IPS DF 4.7 (cell line): ENCODE measurements around the gene C16orf46.
"Not testable (repeated sequence)": the region's sequence is repeated elsewhere in the genome, so short reads cannot be mapped to it uniquely, and the experiment has no call there.

ENCODE experiments used
- DNase-seq: peaks from one replicate; pipeline ENCODE4 v3.0.0-alpha.2; 2013; ENCODE audit warnings: low spot score; ENCODE audit errors: extremely low read depth

Gene C16orf46

GRCh38 chr16:81077076-81077940 lies at the start of gene C16orf46:
TSS of gene C16orf46 (minus strand) at chr16:81077238. CDS start at chr16:81063955, 13,283 bp downstream.
- peak; percentile 84 for DNase-seq

GRCh38 chr16:81123092-81123852 lies 46.2 kb upstream of the C16orf46 start:
- DNase-seq, result no peak

GRCh38 chr16:81121474-81121990 lies 44.5 kb upstream of the C16orf46 start:
- DNase-seq, result no peak

GRCh38 chr16:81117436-81117835 lies 40.4 kb upstream of the C16orf46 start:
- no peak for DNase-seq

- no peak for DNase-seq
These were observed 39.2 kb upstream of the C16orf46 start for GRCh38 chr16:81116285-81116684.

GRCh38 chr16:81112453-81112852 lies 35.4 kb upstream of the C16orf46 start:
- no peak for DNase-seq

- not testable (repeated sequence) for DNase-seq
These were observed 32.2 kb upstream of the C16orf46 start for GRCh38 chr16:81109274-81109673.

GRCh38 chr16:81107511-81107910 lies 30.5 kb upstream of the C16orf46 start:
- no peak for DNase-seq

- DNase-seq, result no peak
These were observed 29.9 kb upstream of the C16orf46 start for GRCh38 chr16:81106826-81107503.

- no peak for DNase-seq
These were observed 28.9 kb upstream of the C16orf46 start for GRCh38 chr16:81105946-81106345.

- no peak for DNase-seq
These were observed 24.7 kb upstream of the C16orf46 start for GRCh38 chr16:81101702-81102101.

GRCh38 chr16:81099958-81100357 lies 22.9 kb upstream of the C16orf46 start:
- DNase-seq, result no peak

GRCh38 chr16:81097230-81097629 lies 20.2 kb upstream of the C16orf46 start:
- no peak for DNase-seq

- DNase-seq, result no peak
These were observed 19.7 kb upstream of the C16orf46 start for GRCh38 chr16:81096715-81097208.

GRCh38 chr16:81095953-81096714 lies 19.1 kb upstream of the C16orf46 start, which contains the start of gene GCSH:
TSS of gene GCSH (minus strand) at chr16:81096395. CDS start at chr16:81096278, 117 bp downstream.
- peak; percentile 87 for DNase-seq

- DNase-seq, result no peak
These were observed 18.6 kb upstream of the C16orf46 start for GRCh38 chr16:81095653-81095952.

GRCh38 chr16:81094771-81095251 lies 17.8 kb upstream of the C16orf46 start:
- DNase-seq, result no peak

GRCh38 chr16:81088836-81089235 lies 11.8 kb upstream of the C16orf46 start:
- DNase-seq, result no peak

GRCh38 chr16:81081014-81081413 lies 4.0 kb upstream of the C16orf46 start:
- DNase-seq, result no peak

GRCh38 chr16:81080233-81080632 lies 3.2 kb upstream of the C16orf46 start:
- no peak for DNase-seq
